Lower lobe of right lung (tissue), 2 donors: ENCODE results near the gene YES1. TPM values are rescaled to one million over a fixed set of nuclear protein-coding genes. Genes with fewer than 3 reads are reported as not detected.

Experiments
- ATAC-seq, 2 donors: fragments of 200-7000 bp; cut with Tn5 transposase; one replicate each; pipeline ENCODE4 v1.9.1; 2020 to 2022; ENCODE audit warnings: mild to moderate bottlenecking in 2 of 2, moderate library complexity in 2 of 2
- DNase-seq: peaks from one replicate; pipeline ENCODE4 v3.0.0-alpha.2; 2020
- H3K27ac ChIP-seq: fragments of 200-600 bp; one replicate; pipeline ENCODE4 v1.8.0; 2022
- H3K27me3 ChIP-seq: fragments of 200-600 bp; one replicate; pipeline ENCODE4 v1.8.0; 2022; ENCODE audit warnings: low read depth
- H3K36me3 ChIP-seq: fragments of 200-600 bp; one replicate; pipeline ENCODE4 v1.8.0; 2022; ENCODE audit warnings: mild to moderate bottlenecking
- H3K4me1 ChIP-seq: fragments of 200-600 bp; one replicate; pipeline ENCODE4 v1.8.0; 2022
- H3K4me3 ChIP-seq: fragments of 200-600 bp; one replicate; pipeline ENCODE4 v1.8.0; 2022; ENCODE audit warnings: mild to moderate bottlenecking
- H3K9me3 ChIP-seq: fragments of 200-600 bp; one replicate; pipeline ENCODE4 v1.8.0; 2022
- intact Hi-C: fragments of 100-400 bp; cut with DNase I; formaldehyde crosslinking; loops from one replicate; pipeline ENCODE4 v1.11.0; 2022
- total RNA-seq: library from RNA; stranded (reverse); fragmentation: NEBNext Ultra II Directional; extraction: Animal tissue kit (Norgen Biotek cat#: 25700); gene quantifications from one replicate; pipeline ENCODE4 v1.2.1, GENCODE V29; 2021
- TF ChIP-seq, protein P1 (sequence below): fragments of 200-600 bp; IDR thresholded peaks from one replicate; pipeline ENCODE4 v1.8.0; 2022; ENCODE audit warnings: antibody characterized with exemption, mild to moderate bottlenecking
- donor health status: DM: no; HTN: yes; CAD: no; lungs with severe emphysema.

Gene YES1
- total RNA-seq, 1 donor from 2014 or later: 42.0 TPM

GRCh38 chr18:697012-697411, 115.0 kb downstream of the YES1 start:
- Histone ChIP-seq H3K4me3 (no peak overlapping the region), H3K27me3 (no peaks in the 10 kb centered on the region), H3K4me1 (no peaks in the 10 kb centered on the region), H3K9me3 (no peaks in the 10 kb centered on the region), H3K36me3 (peaks cover 44% of the 10 kb centered on the region), H3K27ac (no peak overlapping the region)
- ATAC-seq: no peak
- DNase-seq: no peak
- intact Hi-C loops: no loop called here
- TF ChIP-seq, protein P1, sequence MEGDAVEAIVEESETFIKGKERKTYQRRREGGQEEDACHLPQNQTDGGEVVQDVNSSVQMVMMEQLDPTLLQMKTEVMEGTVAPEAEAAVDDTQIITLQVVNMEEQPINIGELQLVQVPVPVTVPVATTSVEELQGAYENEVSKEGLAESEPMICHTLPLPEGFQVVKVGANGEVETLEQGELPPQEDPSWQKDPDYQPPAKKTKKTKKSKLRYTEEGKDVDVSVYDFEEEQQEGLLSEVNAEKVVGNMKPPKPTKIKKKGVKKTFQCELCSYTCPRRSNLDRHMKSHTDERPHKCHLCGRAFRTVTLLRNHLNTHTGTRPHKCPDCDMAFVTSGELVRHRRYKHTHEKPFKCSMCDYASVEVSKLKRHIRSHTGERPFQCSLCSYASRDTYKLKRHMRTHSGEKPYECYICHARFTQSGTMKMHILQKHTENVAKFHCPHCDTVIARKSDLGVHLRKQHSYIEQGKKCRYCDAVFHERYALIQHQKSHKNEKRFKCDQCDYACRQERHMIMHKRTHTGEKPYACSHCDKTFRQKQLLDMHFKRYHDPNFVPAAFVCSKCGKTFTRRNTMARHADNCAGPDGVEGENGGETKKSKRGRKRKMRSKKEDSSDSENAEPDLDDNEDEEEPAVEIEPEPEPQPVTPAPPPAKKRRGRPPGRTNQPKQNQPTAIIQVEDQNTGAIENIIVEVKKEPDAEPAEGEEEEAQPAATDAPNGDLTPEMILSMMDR: no peak

DNA sequence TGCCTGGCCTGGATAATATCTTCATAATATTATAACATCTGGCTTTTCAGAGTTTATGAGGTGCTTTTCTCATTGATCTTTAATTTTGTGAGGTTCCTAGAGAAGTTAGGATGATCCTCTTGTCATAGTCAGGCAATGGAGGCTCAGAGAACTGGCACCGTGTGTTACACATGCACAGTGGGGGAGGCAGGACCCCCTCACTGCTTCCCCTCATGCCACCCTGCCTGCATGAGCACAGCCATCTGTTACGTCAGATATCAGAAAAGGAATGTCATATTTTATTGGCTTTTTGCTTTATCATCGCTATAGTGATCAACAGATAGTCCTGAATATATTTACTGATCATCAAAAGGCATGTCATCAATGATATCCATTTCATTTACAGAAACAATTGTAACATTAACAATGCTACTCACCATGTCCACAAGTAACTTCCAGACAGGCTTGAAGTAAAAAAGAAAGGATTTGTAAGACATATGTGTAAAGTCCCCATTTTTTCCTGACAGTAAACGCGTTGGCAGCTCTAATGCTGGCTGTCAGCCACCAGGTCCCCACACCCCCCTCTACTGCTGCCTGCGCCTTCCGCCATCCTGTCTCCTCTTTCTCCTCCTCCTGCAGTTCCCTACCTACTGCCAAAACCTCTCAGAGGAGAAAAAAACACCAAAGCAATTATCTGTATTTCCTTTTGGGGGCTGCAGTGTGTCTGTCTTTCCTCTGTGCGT, 118.4 kb downstream of the YES1 start:
- no peaks in the 10 kb centered on the region for H3K4me1 ChIP-seq
- TF ChIP-seq, protein P1: no peak
- H3K4me3 ChIP-seq: no peak overlapping the region
- no peak for ATAC-seq
- H3K27me3 ChIP-seq: no peaks in the 10 kb centered on the region
- intact Hi-C loops: no loop called here
- peaks cover 51% of the 10 kb centered on the region for H3K36me3 ChIP-seq
- DNase-seq: no peak
- no peaks in the 10 kb centered on the region for H3K9me3 ChIP-seq
- H3K27ac ChIP-seq: no peak overlapping the region

DNA sequence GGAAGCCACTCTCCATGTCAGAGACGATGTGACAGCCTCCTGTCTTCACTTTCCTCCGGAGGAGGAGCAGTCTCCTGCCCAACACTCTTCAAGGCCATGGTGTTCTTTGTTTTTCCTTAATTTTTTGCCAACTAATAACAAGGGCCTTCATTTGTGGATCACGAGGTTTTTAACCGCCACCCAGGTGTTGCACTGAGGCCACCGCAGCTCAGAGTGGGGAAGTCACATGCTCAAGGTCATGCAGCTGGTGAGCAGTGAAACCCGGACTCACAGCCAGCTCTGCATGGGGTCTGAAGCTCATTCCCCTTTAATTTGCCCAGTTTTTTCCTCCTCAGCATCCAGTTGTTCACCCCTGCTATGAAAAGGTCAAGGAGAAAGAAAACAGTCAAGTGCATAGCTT, 119.2 kb downstream of the YES1 start:
- intact Hi-C loops: no loop called here
- Histone ChIP-seq H3K27me3 (no peaks in the 10 kb centered on the region), H3K27ac (no peak overlapping the region), H3K9me3 (no peaks in the 10 kb centered on the region), H3K4me1 (no peaks in the 10 kb centered on the region), H3K4me3 (no peak overlapping the region), H3K36me3 (peaks cover 57% of the 10 kb centered on the region)
- ATAC-seq (no peak), DNase-seq (no peak)
- TF ChIP-seq, protein P1: no peak

- no peaks in the 10 kb centered on the region for H3K27me3 ChIP-seq
- no peaks in the 10 kb centered on the region for H3K4me1 ChIP-seq
- H3K27ac ChIP-seq: no peak overlapping the region
- intact Hi-C loops: no loop called here
- H3K4me3 ChIP-seq: no peak overlapping the region
- ATAC-seq (peak in 1 of 2 donors; percentile 42), DNase-seq (no peak)
- H3K36me3 ChIP-seq: peaks cover 53% of the 10 kb centered on the region
- no peaks in the 10 kb centered on the region for H3K9me3 ChIP-seq
- TF ChIP-seq, protein P1: no peak
These were observed 123.7 kb downstream of the YES1 start for GRCh38 chr18:688323-688722.

GRCh38 chr18:686339-687111, 125.5 kb downstream of the YES1 start:
- Histone ChIP-seq H3K36me3 (peaks cover 55% of the 10 kb centered on the region), H3K27ac (no peak overlapping the region), H3K27me3 (no peaks in the 10 kb centered on the region), H3K4me3 (no peak overlapping the region), H3K9me3 (no peaks in the 10 kb centered on the region), H3K4me1 (no peaks in the 10 kb centered on the region)
- intact Hi-C loops: no loop called here
- ATAC-seq: peak in 1 of 2 donors; percentile 11
- TF ChIP-seq, protein P1: no peak
- DNase-seq: no peak
